NT2/D1 (cell line): ENCODE results near the gene METTL27.

Experiments
- SUZ12 ChIP-seq: IDR thresholded peaks from 2 replicates; pipeline ENCODE4 v1.6.1; 2011; ENCODE audit not compliant: insufficient read length, insufficient read depth; ENCODE audit errors: extremely low read depth
- YY1 ChIP-seq: IDR thresholded peaks from 2 replicates; pipeline ENCODE4 v1.6.1; 2011; ENCODE audit not compliant: insufficient read length, insufficient read depth
- ZNF274 ChIP-seq: IDR thresholded peaks from 2 replicates; pipeline ENCODE4 v1.6.1; 2011; ENCODE audit warnings: mild to moderate bottlenecking, low read depth, low read length

DNA sequence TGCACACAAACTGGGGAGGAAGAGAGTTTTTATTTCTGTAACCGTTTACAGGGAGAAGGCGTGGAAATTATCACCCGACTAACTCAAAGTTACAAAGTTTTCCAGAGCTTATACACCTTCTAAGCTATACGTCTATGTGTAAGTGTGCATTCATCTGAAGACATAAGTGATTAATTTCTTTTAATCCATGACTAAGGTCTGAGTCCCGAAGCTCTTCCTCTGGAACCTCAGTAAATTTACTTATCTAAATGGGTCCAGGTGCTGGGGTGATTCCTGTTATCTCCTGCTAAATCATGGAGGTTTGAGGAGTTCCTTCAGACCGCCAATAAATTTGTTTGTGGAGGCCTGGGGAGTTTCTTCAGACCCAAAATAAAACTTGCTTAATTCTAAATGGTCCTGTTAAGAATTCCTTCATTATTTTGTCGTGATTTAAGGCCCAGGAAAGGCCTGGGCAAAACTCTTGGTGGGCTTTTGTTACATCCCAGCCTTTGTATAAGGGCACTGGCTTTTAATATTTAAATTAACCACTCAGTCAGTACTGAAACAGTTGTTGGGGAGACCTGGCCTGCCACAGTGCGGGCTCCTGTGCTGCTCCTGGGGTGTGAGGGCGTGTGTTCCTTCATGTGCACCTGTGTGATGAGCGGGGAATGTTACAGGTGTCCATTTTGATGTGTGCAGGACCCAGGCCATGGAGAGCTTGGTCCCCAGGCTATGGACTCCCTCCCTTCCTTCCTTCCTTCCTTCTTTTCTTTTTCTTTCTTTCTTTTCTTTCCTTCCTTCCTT is 5.8 kb upstream of the METTL27 start:
- no peak for TF ChIP-seq ZNF274
- TF ChIP-seq YY1, result no peak
- no peak for TF ChIP-seq SUZ12
